CD4-positive, alpha-beta memory T cell (primary cell): ENCODE data around the gene HMX1. TPM values are rescaled to one million over a fixed set of nuclear protein-coding genes. Genes with fewer than 3 reads are reported as not detected.

Experiments used
- CTCF ChIA-PET: fragments of 350-600 bp; sonication (Branson Sonifier 250); formaldehyde crosslinking; loops from one replicate; lab custom pipeline; 2021; ENCODE audit warnings: inconsistent platforms; ENCODE audit not compliant: partially characterized antibody; lab: Charles Lee
- POLR2A ChIA-PET: fragments of 350-600 bp; sonication (Branson Sonifier 250); formaldehyde crosslinking; loops from one replicate; lab custom pipeline; 2021; ENCODE audit not compliant: partially characterized antibody; lab: Charles Lee
- DNase-seq, 5 donors: peaks; one replicate each; pipeline versions ENCODE4 v3.0.0 to v3.0.0-alpha.2; 2020 to 2022; ENCODE audit warnings: mixed read lengths in 1 of 5
- H3K27ac ChIP-seq: one replicate; pipeline ENCODE4 v1.7.0; 2013; ENCODE audit warnings: low read depth, low read length
- H3K27me3 ChIP-seq: 2 replicates; pipeline ENCODE4 v1.7.0; 2013; ENCODE audit warnings: mild to moderate bottlenecking, low read length, moderate library complexity; ENCODE audit not compliant: insufficient read depth
- H3K36me3 ChIP-seq: 2 replicates; pipeline ENCODE4 v1.7.0; 2013; ENCODE audit warnings: mild to moderate bottlenecking, low read length, moderate library complexity; ENCODE audit not compliant: insufficient read depth
- H3K4me1 ChIP-seq: 2 replicates; pipeline ENCODE4 v1.7.0; 2013; ENCODE audit warnings: mild to moderate bottlenecking, low read length, moderate library complexity; ENCODE audit not compliant: insufficient read depth
- H3K4me3 ChIP-seq, 2 donors: one replicate each; pipeline ENCODE4 v1.7.0; 2013; ENCODE audit warnings: low read length in 2 of 2, mild to moderate bottlenecking in 1 of 2
- H3K9me3 ChIP-seq, 2 donors: one replicate each; pipeline ENCODE4 v1.7.0; 2013; ENCODE audit warnings: low read length in 2 of 2, control low read depth in 1 of 2; ENCODE audit not compliant: control insufficient read depth in 1 of 2
- H3K27ac Mint-ChIP-seq, 7 donors: one replicate each; pipeline ENCODE4 v1.8.0; 2020 to 2021; ENCODE audit warnings: mixed read lengths in 7 of 7, mild to moderate bottlenecking in 6 of 7, inconsistent platforms in 3 of 7, moderate library complexity in 3 of 7
- H3K27me3 Mint-ChIP-seq, 2 donors: one replicate each; pipeline ENCODE4 v1.8.0; 2020 to 2021; ENCODE audit warnings: mixed read lengths in 2 of 2
- H3K36me3 Mint-ChIP-seq, 2 donors: one replicate each; pipeline ENCODE4 v1.8.0; 2020 to 2021; ENCODE audit warnings: mixed read lengths in 2 of 2, inconsistent platforms in 1 of 2, mild to moderate bottlenecking in 1 of 2
- H3K4me1 Mint-ChIP-seq, 4 donors: one replicate each; pipeline ENCODE4 v1.8.0; 2020 to 2021; ENCODE audit warnings: mixed read lengths in 4 of 4, mild to moderate bottlenecking in 1 of 4
- H3K4me3 Mint-ChIP-seq, 8 donors: one replicate each; pipeline ENCODE4 v1.8.0; 2020 to 2021; ENCODE audit warnings: mixed read lengths in 8 of 8, mild to moderate bottlenecking in 7 of 8, moderate library complexity in 6 of 8, inconsistent platforms in 3 of 8
- H3K9me3 Mint-ChIP-seq, 8 donors: one replicate each; pipeline ENCODE4 v1.8.0; 2020 to 2021; ENCODE audit warnings: mixed read lengths in 8 of 8, mild to moderate bottlenecking in 5 of 8, inconsistent platforms in 3 of 8, moderate library complexity in 1 of 8
- intact Hi-C: fragments of 100-400 bp; cut with micrococcal nuclease; formaldehyde crosslinking; loops from one replicate; pipeline ENCODE4 v1.15.1; 2023
- polyA plus RNA-seq, 2 donors: library from polyadenylated mRNA; unstranded; fragments of 300-500 nt; fragmentation: Illumina TruSeq; gene quantifications; one replicate each; pipeline ENCODE4 v1.2.3, GENCODE V29; 2021
- total RNA-seq, 2 experiments: library from RNA; stranded (reverse); gene quantifications; one replicate each; pipeline ENCODE4 v1.2.3, GENCODE V29; 2021

The HMX1 gene
- total and polyA plus RNA-seq, 4 experiments from 2014 or later: not detected

- Histone ChIP-seq H3K27ac (no peak overlapping the region), H3K4me3 (no peak overlapping the region), H3K27me3 (peaks cover 3% of the 10 kb centered on the region), H3K9me3 (no peaks in the 10 kb centered on the region), H3K4me1 (no peaks in the 10 kb centered on the region), H3K36me3 (no peaks in the 10 kb centered on the region)
- H3K27ac Mint-ChIP-seq: no peak overlapping the region
- H3K27me3 Mint-ChIP-seq: peaks cover 33 to 41% of the 10 kb centered on the region in 2 donors
- H3K4me1 Mint-ChIP-seq: peaks cover 2 to 13% (median 6%) of the 10 kb centered on the region in 4 donors
- H3K36me3 Mint-ChIP-seq: no peaks in the 10 kb centered on the region
- DNase-seq: no peak
- H3K4me3 Mint-ChIP-seq: peak overlapping the region in 3 of 8 donors; percentile 6 to 33 (median 27)
- POLR2A ChIA-PET: no interaction called here
- CTCF ChIA-PET: no interaction called here
- intact Hi-C loops: no loop called here
- peaks cover 0 to 5% (median 2%) of the 10 kb centered on the region in 8 donors for H3K9me3 Mint-ChIP-seq
Observed at GRCh38 chr4:8855818-8856245, 15.8 kb downstream of the HMX1 start.

- CTCF ChIA-PET: no interaction called here
- no peaks in the 10 kb centered on the region for H3K36me3 Mint-ChIP-seq
- Histone ChIP-seq H3K27ac (no peak overlapping the region), H3K4me1 (no peaks in the 10 kb centered on the region), H3K4me3 (no peak overlapping the region), H3K9me3 (no peaks in the 10 kb centered on the region), H3K27me3 (peaks cover 3% of the 10 kb centered on the region), H3K36me3 (no peaks in the 10 kb centered on the region)
- peaks cover 33 to 39% of the 10 kb centered on the region in 2 donors for H3K27me3 Mint-ChIP-seq
- H3K4me1 Mint-ChIP-seq: peaks cover 2 to 13% (median 6%) of the 10 kb centered on the region in 4 donors
- POLR2A ChIA-PET: no interaction called here
- H3K27ac Mint-ChIP-seq: no peak overlapping the region
- no peak for DNase-seq
- H3K4me3 Mint-ChIP-seq: peak overlapping the region in 1 of 8 donors; percentile 47
- intact Hi-C loops: no loop called here
- peaks cover 0 to 5% (median 3%) of the 10 kb centered on the region in 8 donors for H3K9me3 Mint-ChIP-seq
Observed at GRCh38 chr4:8854931-8855330, 16.7 kb downstream of the HMX1 start.

GRCh38 chr4:8854016-8854415 is 17.6 kb downstream of the HMX1 start:
- no peak overlapping the region for H3K4me3 Mint-ChIP-seq
- peaks cover 0 to 5% (median 3%) of the 10 kb centered on the region in 8 donors for H3K9me3 Mint-ChIP-seq
- H3K27me3 Mint-ChIP-seq: peaks cover 28 to 35% of the 10 kb centered on the region in 2 donors
- H3K4me1 Mint-ChIP-seq: peaks cover 2 to 13% (median 6%) of the 10 kb centered on the region in 4 donors
- ChIA-PET CTCF (no interaction called here), POLR2A (no interaction called here)
- intact Hi-C loops: no loop called here
- H3K4me3 ChIP-seq: no peak overlapping the region
- DNase-seq: no peak
- no peaks in the 10 kb centered on the region for H3K36me3 Mint-ChIP-seq
- peaks cover 3% of the 10 kb centered on the region for H3K27me3 ChIP-seq
- no peaks in the 10 kb centered on the region for H3K4me1 ChIP-seq
- H3K27ac ChIP-seq: no peak overlapping the region
- no peak overlapping the region for H3K27ac Mint-ChIP-seq
- no peaks in the 10 kb centered on the region for H3K9me3 ChIP-seq
- H3K36me3 ChIP-seq: no peaks in the 10 kb centered on the region

GRCh38 chr4:8853249-8853648 is 18.4 kb downstream of the HMX1 start:
- Histone ChIP-seq H3K9me3 (no peaks in the 10 kb centered on the region), H3K36me3 (no peaks in the 10 kb centered on the region), H3K4me3 (no peak overlapping the region), H3K27me3 (peaks cover 3% of the 10 kb centered on the region), H3K4me1 (no peaks in the 10 kb centered on the region), H3K27ac (no peak overlapping the region)
- CTCF ChIA-PET: no interaction called here
- no peak for DNase-seq
- Mint-ChIP-seq H3K27ac (no peak overlapping the region), H3K4me3 (no peak overlapping the region), H3K9me3 (peaks cover 0 to 5% (median 3%) of the 10 kb centered on the region in 8 donors), H3K36me3 (no peaks in the 10 kb centered on the region), H3K27me3 (peaks cover 28 to 30% of the 10 kb centered on the region in 2 donors), H3K4me1 (peaks cover 2 to 13% (median 6%) of the 10 kb centered on the region in 4 donors)
- intact Hi-C loops: no loop called here
- POLR2A ChIA-PET: no interaction called here

- Mint-ChIP-seq H3K27ac (no peak overlapping the region), H3K36me3 (no peaks in the 10 kb centered on the region), H3K4me3 (no peak overlapping the region), H3K27me3 (peaks cover 26 to 30% of the 10 kb centered on the region in 2 donors), H3K9me3 (peaks cover 0 to 5% (median 3%) of the 10 kb centered on the region in 8 donors), H3K4me1 (peaks cover 2 to 13% (median 6%) of the 10 kb centered on the region in 4 donors)
- intact Hi-C loops: no loop called here
- Histone ChIP-seq H3K4me1 (no peaks in the 10 kb centered on the region), H3K4me3 (no peak overlapping the region), H3K36me3 (no peaks in the 10 kb centered on the region), H3K27ac (no peak overlapping the region), H3K27me3 (peaks cover 3% of the 10 kb centered on the region), H3K9me3 (no peaks in the 10 kb centered on the region)
- CTCF ChIA-PET: no interaction called here
- POLR2A ChIA-PET: no interaction called here
- no peak for DNase-seq
Observed at GRCh38 chr4:8852118-8852704, 19.4 kb downstream of the HMX1 start.

- Mint-ChIP-seq H3K36me3 (no peaks in the 10 kb centered on the region), H3K27me3 (peaks cover 25 to 30% of the 10 kb centered on the region in 2 donors), H3K27ac (no peak overlapping the region), H3K9me3 (peaks cover 0 to 5% (median 3%) of the 10 kb centered on the region in 8 donors), H3K4me1 (peaks cover under 1 to 8% (median 5%) of the 10 kb centered on the region in 4 donors), H3K4me3 (no peak overlapping the region)
- Histone ChIP-seq H3K36me3 (no peaks in the 10 kb centered on the region), H3K27ac (no peak overlapping the region), H3K9me3 (no peaks in the 10 kb centered on the region), H3K4me3 (no peak overlapping the region), H3K4me1 (no peaks in the 10 kb centered on the region), H3K27me3 (peaks cover 3% of the 10 kb centered on the region)
- CTCF ChIA-PET: no interaction called here
- intact Hi-C loops: no loop called here
- POLR2A ChIA-PET: no interaction called here
- no peak for DNase-seq
Observed at GRCh38 chr4:8851321-8852117, 20.1 kb downstream of the HMX1 start.

- H3K36me3 ChIP-seq: no peaks in the 10 kb centered on the region
- H3K27ac ChIP-seq: no peak overlapping the region
- Mint-ChIP-seq H3K27ac (no peak overlapping the region), H3K4me3 (no peak overlapping the region), H3K9me3 (peaks cover 0 to 5% (median 3%) of the 10 kb centered on the region in 8 donors), H3K4me1 (peaks cover 0 to under 1% (median under 1%) of the 10 kb centered on the region in 4 donors), H3K27me3 (peaks cover 17 to 25% of the 10 kb centered on the region in 2 donors), H3K36me3 (no peaks in the 10 kb centered on the region)
- H3K27me3 ChIP-seq: peaks cover 3% of the 10 kb centered on the region
- CTCF ChIA-PET: no interaction called here
- H3K4me1 ChIP-seq: no peaks in the 10 kb centered on the region
- DNase-seq: no peak
- intact Hi-C loops: no loop called here
- H3K4me3 ChIP-seq: no peak overlapping the region
- H3K9me3 ChIP-seq: no peaks in the 10 kb centered on the region
- POLR2A ChIA-PET: no interaction called here
Observed at GRCh38 chr4:8850830-8851188, 20.8 kb downstream of the HMX1 start.
